Right lobe of liver (tissue), 4 donors: ENCODE data around the gene GIMAP7.

Source experiments
- CTCF ChIP-seq, 4 donors: fragments of 200-600 bp in 3 of 4; fragments of 450-650 bp in 1 of 4; IDR thresholded peaks; one replicate each; pipeline versions ENCODE4 v1.5.1 to v1.8.0; 2016 to 2022; ENCODE audit warnings: antibody characterized with exemption in 4 of 4, mild to moderate bottlenecking in 2 of 4
- POLR2A ChIP-seq: fragments of 450-650 bp; IDR thresholded peaks from one replicate; pipeline ENCODE4 v1.6.1; 2017; ENCODE audit warnings: antibody characterized with exemption, mild to moderate bottlenecking
- donor health status: DM: no; HTN: no; CAD: no.
- donor health status: DM: no; HTN: no; CAD: no.
- donor health status: DM: no; HTN: yes; CAD: no.

- TF ChIP-seq CTCF (IDR thresholded peaks at IDR 0.05) (no peak), POLR2A (no peak)
Observed at GRCh38 chr7:150503155-150503554, 11.5 kb upstream of the GIMAP7 start.
